Measurements from ENCODE around the gene NSMCE1.
A peak's percentile ranks its signal among the peaks of the same experiment; 100 is the strongest.
"Not testable (repeated sequence)": the region's sequence is repeated elsewhere in the genome, so short reads cannot be mapped to it uniquely, and the experiment has no call there.

Gene NSMCE1

DNA sequence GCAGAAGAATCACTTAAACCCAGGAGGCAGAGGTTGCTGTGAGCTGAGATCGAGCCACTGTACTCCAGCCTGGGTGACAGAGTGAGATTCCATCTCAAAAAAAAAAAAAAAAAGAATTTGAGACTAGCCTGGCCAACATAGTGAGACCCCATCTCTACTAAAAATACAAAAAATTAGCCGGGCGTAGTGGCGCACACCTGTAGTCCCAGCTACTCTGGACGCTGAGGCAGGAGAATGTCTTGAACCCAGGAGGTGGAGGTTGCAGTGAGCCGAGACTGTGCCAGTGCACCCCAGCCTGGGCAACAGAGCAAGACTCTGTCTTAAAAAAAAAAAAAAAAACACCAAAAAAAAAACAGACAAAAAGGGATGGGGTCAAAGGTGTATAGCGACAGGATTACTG lies 4.1 kb upstream of the NSMCE1 start:
- DNase-seq, result not testable (repeated sequence)

DNA sequence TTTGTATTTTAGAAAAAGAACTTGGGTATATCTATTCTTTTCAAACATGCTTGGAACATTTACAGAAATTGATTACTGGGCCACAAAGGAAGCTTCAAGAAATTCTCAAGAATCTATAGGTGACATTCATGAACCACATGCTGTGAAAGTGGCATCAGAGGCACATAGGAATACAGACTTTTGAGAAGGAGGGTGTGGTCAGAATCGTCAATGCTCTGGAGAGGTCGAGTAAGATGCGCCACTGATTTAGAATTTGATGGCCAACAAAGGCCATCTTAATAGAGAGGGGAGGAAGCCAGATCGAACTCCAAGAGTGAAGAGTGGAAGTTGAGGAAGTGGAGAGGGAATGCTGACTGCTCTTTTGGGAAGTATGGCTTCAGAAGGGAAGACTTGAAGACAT lies 3.5 kb upstream of the NSMCE1 start:
- no peak for DNase-seq

DNA sequence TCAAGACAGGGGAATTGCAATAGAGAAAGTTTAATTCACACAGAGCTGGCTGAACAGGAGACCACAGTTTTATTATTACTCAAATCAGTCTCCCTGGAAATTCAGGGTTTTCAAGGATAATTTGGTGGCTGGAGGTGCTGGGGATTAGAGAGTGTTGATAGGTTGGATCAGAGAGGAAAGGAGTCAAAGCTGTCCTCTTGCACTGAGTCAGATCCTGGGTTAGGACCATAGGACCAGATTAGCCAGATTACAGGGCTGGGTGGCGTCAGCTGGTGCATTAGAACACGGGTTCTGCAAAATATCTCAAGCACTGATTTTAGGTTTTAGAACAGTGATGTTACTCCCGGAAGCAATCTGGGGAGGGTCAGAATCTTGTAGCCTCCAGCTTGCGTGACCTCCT lies 1.8 kb upstream of the NSMCE1 start:
- no peak for DNase-seq

DNA sequence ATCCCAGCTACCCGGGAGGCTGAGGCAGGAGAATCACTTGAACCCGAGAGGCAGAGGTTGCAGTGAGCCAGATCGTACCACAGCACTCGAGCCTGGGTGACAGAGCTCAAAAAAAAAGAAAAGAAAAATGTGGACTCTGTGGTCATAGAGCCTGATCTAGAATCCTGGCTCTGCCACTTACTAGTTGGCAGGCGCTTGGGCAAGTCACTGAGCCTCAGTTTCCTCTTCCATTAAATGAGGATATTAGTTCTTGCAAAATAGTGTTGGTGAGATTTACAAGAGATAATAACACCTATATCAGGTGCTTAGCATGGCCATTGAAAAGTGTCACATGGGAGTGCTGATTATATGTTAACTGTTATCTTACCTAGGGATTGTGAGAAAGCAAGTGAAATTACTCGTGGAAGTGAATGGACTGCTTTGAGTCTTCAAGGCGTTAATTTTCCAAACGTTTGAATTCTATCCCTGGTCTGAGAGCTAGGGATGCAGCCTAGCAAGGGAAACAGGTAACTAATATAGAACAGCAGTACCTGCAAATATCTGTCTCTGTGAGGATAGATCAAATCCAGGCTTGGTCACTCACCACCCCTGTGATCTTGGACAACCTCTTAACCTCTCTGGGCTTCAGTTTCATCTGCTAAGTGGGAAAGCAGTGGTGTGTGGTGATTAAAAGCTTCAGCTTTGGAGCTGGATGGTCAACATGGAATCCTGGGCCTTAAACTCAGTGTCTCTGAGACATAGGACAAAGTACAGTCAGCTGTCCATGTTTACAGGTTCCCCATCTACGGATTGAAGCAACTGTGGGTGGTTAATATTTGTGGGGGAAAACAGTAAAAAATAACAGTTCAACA lies 953 bp upstream of the NSMCE1 start:
- DNase-seq, result no peak

DNA sequence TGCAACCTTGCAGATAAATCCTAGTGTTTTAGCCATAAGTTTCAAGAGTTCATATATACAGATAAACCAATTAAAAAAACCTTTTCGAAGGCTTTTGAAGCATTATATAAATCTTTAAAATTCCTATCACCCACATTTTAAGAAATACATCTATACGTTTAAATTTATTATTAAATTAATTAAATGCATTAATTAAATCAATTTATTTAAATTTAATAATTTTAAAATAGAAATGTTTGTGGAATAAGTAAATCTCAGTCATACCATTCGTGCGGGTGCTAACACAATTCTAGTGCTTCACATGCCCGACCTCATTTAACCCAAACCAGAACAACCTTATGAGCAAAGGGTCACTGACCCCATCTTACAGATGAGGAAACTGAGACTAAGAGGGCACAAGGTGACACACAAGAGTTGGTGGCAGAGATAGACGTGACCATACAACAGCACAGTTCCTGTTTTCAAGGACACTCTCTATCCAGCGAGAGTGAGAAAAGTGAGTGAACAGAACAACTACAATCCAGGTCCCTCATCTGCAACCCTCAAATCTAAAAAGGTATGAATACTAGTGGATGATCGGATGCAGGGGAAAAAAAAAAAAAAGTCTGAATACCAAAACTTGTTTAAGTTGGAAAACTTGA lies 1.4 kb downstream of the NSMCE1 start:
- no peak for DNase-seq

DNA sequence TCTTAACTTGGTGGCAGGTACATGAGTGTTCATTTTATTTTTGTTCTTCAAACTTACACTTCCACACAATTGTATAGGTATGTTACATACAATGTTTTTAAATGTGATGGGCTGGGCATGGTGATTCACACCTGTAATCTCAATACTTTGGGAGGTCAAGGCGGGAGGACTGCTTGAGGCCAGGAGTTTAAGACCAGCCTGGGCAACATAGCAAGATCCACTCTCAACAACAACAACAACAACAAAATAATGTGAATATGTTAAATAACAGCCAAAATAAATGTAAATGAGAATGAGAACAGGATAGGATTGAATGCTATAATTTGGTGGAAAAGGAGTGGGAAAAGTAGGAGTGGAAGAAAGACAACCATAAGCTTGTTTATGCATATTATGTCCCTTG lies 2.6 kb downstream of the NSMCE1 start:
- no peak for DNase-seq

DNA sequence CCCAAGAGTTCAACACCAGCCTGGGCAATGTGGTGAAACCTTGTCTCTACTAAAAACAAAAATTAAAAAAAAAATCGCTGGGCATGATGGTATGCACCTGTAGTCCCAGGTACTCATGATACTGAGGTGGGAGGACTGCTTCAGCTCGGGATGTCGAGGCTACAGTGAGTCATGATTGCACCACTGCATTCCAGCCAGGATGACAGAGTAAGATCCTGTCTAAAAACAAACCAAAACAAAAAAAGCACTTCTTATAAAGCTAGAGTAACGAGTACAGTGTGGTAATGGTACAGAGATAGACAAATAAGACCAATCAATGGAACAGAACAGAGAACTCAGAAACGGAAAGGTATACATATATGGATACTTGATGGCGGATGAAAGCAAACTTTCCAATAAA lies 4.4 kb downstream of the NSMCE1 start:
- DNase-seq, result no peak

DNA sequence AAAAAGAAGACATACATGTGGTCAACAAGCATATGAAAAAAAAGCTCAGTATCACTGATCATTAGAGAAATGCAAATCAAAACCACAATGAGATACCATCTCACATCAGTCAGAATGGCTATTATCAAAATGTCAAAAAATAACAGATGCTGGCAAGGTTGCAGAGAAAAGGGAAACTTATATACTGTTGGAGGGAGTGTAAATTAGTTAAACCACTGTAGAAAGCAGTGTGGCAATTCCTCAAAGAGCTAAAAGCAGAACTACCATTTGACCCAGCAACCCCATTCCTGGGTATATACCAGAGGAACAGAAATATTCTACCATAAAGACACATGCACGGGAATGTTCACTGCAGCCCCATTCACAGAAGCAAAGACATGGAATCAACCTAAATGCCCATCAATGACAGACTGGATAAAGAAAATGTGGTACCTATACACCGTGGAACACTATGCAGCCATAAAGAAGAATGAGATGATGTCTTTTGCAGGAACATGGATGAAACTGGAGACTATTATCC lies 5.6 kb downstream of the NSMCE1 start:
- DNase-seq, result not testable (repeated sequence)

DNA sequence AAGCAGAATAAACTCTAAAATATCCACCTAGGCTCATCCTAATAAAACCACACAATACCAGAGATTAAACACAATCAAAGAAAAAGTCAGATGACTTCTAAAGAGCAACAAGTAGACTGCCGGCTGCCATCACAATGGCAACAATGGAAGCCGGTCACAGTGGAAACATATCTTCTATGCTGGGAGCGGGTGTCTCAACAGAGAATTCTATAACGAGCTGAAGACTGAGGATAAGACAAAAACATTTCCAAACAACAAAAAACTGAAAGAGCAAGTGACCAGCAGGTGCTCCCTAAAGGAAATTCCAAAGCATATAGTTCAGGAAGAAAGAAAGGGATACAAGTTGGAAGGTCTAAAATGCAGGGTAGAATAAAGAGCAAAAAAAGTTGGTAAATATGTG lies 8.9 kb downstream of the NSMCE1 start:
- no peak for DNase-seq

DNA sequence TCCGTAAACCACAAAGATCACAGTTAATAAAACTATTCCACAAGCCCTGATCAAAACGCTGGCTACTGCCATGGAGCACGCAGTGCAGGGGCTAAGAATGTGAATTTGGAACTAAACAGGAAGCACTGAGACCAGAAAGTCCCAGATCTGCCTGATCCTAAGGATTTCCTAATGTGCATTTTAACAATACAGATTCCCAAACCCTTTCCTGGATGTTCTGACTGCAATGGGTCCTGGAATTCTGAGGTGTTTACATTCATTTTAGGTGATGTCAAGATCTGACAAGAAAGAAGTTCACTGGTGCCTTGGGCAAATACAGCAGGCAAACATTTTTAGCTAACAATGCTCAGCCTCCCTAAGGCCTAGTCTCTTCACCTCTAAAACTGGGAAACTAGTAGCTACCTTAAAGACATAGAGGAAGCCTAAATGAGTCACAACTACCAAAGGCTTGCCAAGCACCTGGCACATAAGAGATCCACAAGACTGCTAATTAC lies 10.3 kb downstream of the NSMCE1 start:
- no peak for DNase-seq

DNA sequence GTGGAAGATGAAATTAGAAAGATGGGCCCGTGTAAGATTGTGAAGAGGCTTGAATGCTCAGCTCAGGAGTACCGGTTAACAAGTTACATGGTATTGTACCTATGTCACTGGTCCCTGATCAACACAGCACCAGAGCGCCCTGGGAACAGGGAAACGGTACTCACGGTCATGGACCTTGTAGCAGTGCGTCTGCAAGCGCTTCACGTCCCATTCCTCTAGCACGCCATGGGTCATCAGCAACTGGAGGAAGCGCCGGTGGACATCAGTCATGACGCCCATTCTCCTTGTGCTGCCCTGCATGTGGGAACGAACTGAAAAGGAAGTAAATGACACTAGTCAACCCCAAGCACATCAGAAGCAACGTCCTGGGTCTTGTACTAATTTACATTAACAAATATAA lies 11.3 kb downstream of the NSMCE1 start:
- no peak for DNase-seq

DNA sequence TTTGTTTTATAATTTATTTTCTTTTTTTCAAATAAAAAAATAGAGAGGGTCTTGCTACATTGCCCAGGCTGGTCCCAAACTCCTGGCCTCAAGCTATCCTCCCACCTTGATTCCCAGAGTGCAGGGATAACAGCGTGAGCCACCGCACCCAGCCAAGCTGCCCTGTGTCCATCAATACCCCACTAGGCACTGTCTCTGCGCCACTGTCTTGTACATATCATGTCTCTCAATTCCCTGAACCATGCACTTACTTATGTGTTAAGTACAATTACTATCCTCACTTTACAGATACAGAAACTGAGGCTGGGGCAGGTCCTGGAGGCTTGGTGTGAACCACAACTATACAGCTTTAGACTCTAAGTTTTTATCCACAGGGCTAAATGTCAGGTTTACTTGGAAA lies 11.7 kb downstream of the NSMCE1 start:
- no peak for DNase-seq

DNA sequence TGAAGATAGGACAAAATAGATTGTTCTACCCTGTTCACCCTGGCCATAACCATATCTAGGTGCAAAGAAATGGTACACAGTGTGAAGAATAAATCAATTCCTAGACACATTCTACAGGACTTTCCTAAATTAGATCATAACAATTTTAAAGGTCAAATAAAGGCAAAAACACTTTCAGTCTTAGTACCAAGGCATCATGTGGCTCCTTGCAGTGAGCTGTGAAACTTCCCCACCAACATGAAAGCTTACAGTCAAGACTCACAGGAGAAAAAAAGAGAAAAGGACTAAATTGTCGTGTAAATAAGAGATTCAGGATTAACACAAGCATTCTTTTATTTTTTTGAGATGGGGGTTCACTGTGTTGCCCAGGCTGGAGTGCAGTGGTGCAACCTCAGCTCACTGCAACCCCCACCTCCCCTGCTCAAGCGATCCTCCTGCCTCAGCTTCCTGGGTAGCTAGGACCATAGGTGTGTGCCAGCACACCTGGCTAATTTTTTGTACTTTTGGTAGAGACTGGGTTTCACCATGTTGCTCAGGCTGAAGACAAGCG lies 14.2 kb downstream of the NSMCE1 start:
- no peak for DNase-seq

DNA sequence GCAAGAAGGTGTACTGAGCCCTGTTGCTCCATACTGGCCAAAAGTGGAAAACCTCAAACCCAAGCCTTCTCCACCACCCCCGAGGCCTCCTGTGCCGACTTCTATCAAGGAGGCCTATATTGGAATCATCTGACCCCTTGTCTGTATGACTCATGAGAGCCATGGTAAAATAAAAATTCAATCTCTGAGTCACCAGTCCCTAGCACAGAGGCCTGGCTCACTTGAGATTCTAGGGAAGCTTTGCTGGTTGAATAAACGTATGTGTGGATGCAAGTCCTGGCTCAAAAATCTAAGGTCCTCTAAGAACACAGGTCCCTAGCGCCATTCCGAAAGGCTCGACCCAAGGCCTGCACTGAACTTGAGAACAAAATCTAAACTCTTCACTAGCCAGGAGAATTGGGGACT lies 15.0 kb downstream of the NSMCE1 start:
- DNase-seq, result no peak

DNA sequence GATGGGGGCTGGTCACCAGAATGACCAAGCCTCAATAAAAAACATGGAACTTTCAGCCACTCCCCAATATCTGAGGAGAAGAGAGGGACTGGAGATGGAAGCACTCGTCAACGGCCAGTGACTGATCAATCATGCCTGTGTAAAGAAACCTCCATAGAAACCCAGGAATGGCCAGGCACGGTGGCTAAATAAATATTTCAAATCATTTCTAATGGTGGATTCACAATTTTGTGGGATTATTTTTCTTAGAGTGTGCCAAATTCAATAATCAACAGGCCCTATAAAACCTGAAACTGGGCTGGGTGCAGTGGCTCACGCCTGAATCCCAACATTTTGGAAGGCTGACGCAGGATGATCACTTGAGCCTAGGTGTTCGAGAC lies 16.4 kb downstream of the NSMCE1 start:
- DNase-seq, result no peak

DNA sequence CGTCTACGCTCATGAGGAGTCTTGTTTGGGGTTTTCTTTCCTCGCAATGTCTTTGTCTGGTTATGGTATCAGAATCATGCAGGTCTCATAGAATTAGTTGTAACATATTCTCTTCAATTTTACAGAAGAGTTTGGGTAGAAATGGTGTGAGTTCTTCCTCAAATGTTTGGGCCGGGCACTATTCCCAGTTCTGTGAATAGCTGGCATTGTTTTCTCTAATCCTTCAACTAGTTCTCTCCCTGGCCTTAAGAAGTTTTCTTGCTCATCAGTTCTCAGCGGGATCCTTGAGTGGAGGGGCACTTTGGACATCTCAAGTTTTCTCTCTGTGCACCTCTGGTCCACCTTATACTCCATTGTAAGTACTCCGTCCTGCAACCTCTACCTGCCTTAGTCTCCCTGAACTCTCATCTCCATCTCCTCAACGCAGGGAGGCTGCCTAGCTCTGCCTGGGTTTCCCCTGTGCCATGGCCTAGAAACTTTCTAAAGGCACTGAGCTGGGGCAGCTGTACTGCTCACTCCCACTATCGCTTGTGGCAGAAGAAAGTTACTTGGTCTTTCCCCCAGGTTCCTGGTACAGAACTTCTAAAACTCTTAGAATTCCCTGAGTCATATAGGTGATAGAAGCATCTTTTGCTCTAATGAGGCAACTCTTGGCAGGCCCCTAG lies 16.9 kb downstream of the NSMCE1 start:
- no peak for DNase-seq

DNA sequence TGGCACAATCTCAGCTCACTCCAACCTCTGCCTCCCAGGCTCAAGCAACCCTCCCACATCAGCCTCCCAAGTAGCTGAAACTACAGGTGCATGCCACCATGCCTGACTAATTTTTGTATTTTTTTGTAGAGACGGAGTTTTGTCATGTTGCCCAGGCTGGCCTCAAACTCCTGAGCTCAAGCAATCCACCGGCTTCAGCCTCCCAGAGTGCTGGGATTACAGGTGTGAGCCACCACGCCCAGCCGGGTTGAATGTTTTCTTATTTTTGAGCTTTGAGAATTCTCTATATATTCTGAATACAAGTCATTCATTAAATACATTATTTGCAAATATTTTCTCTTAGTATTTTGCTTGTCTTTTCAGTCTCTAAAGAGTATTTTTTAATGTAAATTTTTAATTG lies 19.7 kb downstream of the NSMCE1 start:
- not testable (repeated sequence) for DNase-seq

DNA sequence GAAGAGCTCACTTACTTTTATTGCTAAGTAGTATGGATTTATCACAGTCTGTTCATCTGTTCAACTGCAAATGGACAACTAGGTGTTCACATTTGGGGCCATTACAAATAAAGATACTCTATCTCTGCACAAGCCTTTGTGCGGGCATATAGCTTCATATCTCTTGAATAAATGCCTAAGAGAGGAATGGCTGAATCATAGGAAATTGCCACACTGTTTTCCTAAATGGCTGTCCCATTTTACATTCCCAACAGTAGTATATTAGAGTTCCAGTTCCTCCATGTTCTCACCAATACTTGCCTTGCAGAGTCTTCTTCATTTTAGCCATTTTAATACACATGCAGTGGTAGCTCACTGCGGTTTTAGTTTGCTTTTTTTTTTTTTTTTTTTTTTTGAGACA lies 20.5 kb downstream of the NSMCE1 start:
- no peak for DNase-seq

DNA sequence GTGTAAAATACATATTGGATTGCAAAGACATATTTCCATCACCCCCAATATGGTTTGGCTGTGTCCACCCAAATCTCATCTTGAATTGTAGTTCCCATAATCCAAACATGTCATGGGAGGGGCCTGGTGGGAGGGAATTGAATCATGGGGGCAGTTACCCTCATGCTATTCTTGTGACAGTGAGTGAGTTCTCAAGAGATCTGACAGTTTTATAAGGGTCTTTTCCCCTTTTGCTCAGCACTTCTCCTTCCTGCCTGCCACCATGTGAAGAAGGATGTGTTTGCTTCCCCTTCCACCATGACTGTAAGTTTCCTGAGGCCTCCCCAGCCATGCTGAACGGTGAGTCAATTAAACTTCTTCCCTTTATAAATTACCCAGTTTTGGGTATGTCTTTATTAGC lies 21.5 kb downstream of the NSMCE1 start:
- DNase-seq, result not testable (repeated sequence)

DNA sequence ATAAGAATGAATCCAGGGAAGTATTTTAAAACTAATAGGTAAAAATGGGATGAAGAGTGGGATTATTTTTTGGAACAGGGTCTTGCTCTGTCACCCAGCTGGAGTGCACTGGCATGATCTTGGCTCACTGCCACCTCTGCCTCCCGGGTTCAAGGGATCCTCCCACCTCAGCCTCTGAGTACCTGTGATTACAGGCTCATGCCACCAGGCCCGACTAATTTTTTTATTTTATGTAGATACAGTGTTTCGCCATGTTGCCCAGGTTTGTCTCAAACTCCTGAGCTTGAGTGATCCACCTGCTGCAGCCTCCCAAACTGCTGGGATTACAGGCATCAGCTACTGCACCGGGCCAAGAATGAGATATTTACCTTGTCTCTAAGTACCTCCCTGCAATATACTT lies 22.1 kb downstream of the NSMCE1 start:
- DNase-seq, result no peak

DNA sequence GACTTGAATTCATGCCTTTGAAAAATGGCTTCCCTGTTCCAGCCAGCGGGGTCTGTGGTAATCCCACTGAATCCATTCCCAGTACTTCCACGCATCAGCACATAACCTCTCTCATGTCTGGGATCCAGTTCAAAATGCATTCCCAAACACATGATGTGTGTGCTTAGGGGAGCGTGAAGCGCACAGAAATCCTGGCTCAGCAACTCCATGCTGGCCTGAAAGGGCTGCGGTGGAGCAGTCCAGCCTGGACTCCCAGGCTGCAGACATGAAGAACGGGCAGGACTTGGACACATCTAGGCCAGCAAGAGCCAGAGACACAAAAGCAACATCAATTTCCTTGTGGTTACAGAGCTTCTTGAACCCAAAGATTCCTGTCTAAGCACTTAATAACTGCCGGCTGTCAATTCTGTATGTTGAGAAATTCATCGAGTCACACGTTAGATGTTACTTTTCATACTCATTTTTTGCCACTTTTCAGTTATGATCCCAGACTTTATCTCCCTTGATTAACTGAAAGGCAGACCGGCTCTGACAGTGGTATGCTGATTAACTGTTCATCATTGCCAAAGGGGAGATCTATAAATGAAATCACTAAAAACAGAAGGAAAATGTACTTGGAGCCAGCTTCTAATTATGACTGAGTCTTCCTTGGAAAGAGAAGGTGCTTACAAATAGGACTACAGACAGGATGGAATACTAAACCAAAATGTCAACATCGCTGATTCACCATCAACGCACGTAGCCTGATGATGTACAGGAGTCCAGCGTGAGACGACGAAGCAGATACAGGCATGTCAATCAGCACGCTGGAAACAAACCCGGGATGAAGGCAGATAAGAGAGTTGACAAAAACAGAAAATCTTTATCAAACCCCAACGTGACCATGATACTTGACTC lies 23.0 kb downstream of the NSMCE1 start:
- DNase-seq, result peak in 1 of 51 donors; percentile 24
